ENCODE measurements around the gene TMEM37. TPM values are rescaled to one million over a fixed set of nuclear protein-coding genes. Genes with fewer than 3 reads are reported as not detected.
A peak's percentile ranks its signal among the peaks of the same experiment; 100 is the strongest.

Gene TMEM37
- total RNA-seq, 2 donors from 2014 or later: 19.1 to 22.1 TPM

- Histone ChIP-seq H3K27me3 (no peaks in the 10 kb centered on the region), H3K9me3 (no peaks in the 10 kb centered on the region), H3K27ac (no peak overlapping the region), H3K4me3 (no peak overlapping the region), H3K36me3 (replicated peaks in 1 of 2; ENCODE audit: insufficient read depth in 1 of 2, low read depth in 2 of 2) (no peaks in the 10 kb centered on the region), H3K4me1 (peaks cover 37% of the 10 kb centered on the region)
- WGBS, 2 donors: 87 to 92% methylated on average over 6 of the region's 6 CpGs
- ATAC-seq (no peak), DNase-seq (no peak)
- intact Hi-C loops (cut with DNase I): no loop called here
- no peak for TF ChIP-seq POLR2A (IDR thresholded peaks at IDR 0.05)
These were observed 13.7 kb upstream of the TMEM37 start for GRCh38 chr2:119417908-119418307.

GRCh38 chr2:119419065-119419464 lies 12.6 kb upstream of the TMEM37 start:
- no peak for TF ChIP-seq CTCF (IDR thresholded peaks at IDR 0.05)
- TF ChIP-seq POLR2A (IDR thresholded peaks at IDR 0.05): no peak
- intact Hi-C loops (cut with DNase I): no loop called here
- WGBS, 2 donors: 92 to 96% methylated on average over 1 of the region's 1 CpG
- no peaks in the 10 kb centered on the region for H3K36me3 ChIP-seq (replicated peaks in 1 of 2; ENCODE audit: insufficient read depth in 1 of 2, low read depth in 2 of 2)
- H3K9me3 ChIP-seq: no peaks in the 10 kb centered on the region
- H3K4me1 ChIP-seq: peaks cover 37% of the 10 kb centered on the region
- no peak for DNase-seq
- ATAC-seq: no peak
- no peak overlapping the region for H3K4me3 ChIP-seq
- H3K27me3 ChIP-seq: no peaks in the 10 kb centered on the region
- peak overlapping the region in 1 of 4 donors; percentile 59 for H3K27ac ChIP-seq

- Histone ChIP-seq H3K4me1 (peaks cover 37% of the 10 kb centered on the region), H3K36me3 (replicated peaks in 1 of 2; ENCODE audit: insufficient read depth in 1 of 2, low read depth in 2 of 2) (no peaks in the 10 kb centered on the region), H3K4me3 (no peak overlapping the region), H3K27me3 (no peaks in the 10 kb centered on the region), H3K27ac (peak overlapping the region; percentile 4 to 59 (median 38)), H3K9me3 (no peaks in the 10 kb centered on the region)
- intact Hi-C loops (cut with DNase I): no loop called here
- DNase-seq (no peak), ATAC-seq (peak; percentile 73)
- no peak for TF ChIP-seq POLR2A (IDR thresholded peaks at IDR 0.05)
- no peak for TF ChIP-seq CTCF (IDR thresholded peaks at IDR 0.05)
- WGBS, 2 donors: 27 to 40% methylated on average over 1 of the region's 1 CpG
These were observed 11.7 kb upstream of the TMEM37 start for GRCh38 chr2:119419803-119420508.

GRCh38 chr2:119421304-119421703 lies 10.3 kb upstream of the TMEM37 start:
- ATAC-seq (no peak), DNase-seq (no peak)
- Histone ChIP-seq H3K4me3 (no peak overlapping the region), H3K4me1 (peaks cover 44% of the 10 kb centered on the region), H3K9me3 (no peaks in the 10 kb centered on the region), H3K36me3 (replicated peaks in 1 of 2; ENCODE audit: insufficient read depth in 1 of 2, low read depth in 2 of 2) (no peaks in the 10 kb centered on the region), H3K27me3 (no peaks in the 10 kb centered on the region), H3K27ac (peak overlapping the region in 1 of 4 donors; percentile 59)
- WGBS, 2 donors: 95 to 100% methylated on average over 1 of the region's 1 CpG
- TF ChIP-seq CTCF (IDR thresholded peaks at IDR 0.05): no peak
- TF ChIP-seq POLR2A (IDR thresholded peaks at IDR 0.05): no peak
- intact Hi-C loops (cut with DNase I): no loop called here

GRCh38 chr2:119421741-119422140 lies 9.9 kb upstream of the TMEM37 start:
- DNase-seq (no peak), ATAC-seq (no peak)
- TF ChIP-seq CTCF (IDR thresholded peaks at IDR 0.05) (no peak), POLR2A (IDR thresholded peaks at IDR 0.05) (no peak)
- Histone ChIP-seq H3K27ac (peak overlapping the region in 1 of 4 donors; percentile 59), H3K36me3 (replicated peaks in 1 of 2; ENCODE audit: insufficient read depth in 1 of 2, low read depth in 2 of 2) (no peaks in the 10 kb centered on the region), H3K4me3 (no peak overlapping the region), H3K27me3 (no peaks in the 10 kb centered on the region), H3K9me3 (no peaks in the 10 kb centered on the region), H3K4me1 (peaks cover 48% of the 10 kb centered on the region)
- intact Hi-C loops (cut with DNase I): no loop called here
